ENCODE measurements around the gene MGLL. TPM values are rescaled to one million over a fixed set of nuclear protein-coding genes. Genes with fewer than 3 reads are reported as not detected.

MGLL gene
- total and polyA plus RNA-seq, 12 donors = 1.9 to 48.1 (median 33.3) TPM

GRCh38 chr3:127798716-127799115 is 23.6 kb downstream of the MGLL start:
- TF ChIP-seq, protein P1, sequence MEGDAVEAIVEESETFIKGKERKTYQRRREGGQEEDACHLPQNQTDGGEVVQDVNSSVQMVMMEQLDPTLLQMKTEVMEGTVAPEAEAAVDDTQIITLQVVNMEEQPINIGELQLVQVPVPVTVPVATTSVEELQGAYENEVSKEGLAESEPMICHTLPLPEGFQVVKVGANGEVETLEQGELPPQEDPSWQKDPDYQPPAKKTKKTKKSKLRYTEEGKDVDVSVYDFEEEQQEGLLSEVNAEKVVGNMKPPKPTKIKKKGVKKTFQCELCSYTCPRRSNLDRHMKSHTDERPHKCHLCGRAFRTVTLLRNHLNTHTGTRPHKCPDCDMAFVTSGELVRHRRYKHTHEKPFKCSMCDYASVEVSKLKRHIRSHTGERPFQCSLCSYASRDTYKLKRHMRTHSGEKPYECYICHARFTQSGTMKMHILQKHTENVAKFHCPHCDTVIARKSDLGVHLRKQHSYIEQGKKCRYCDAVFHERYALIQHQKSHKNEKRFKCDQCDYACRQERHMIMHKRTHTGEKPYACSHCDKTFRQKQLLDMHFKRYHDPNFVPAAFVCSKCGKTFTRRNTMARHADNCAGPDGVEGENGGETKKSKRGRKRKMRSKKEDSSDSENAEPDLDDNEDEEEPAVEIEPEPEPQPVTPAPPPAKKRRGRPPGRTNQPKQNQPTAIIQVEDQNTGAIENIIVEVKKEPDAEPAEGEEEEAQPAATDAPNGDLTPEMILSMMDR (IDR thresholded peaks at IDR 0.05) = no peak
- TF ChIP-seq POLR2A (IDR thresholded peaks at IDR 0.05) = no peak
- H3K27ac ChIP-seq = no peak overlapping the region
- no peaks in the 10 kb centered on the region for H3K36me3 ChIP-seq (replicated peaks in 1 of 2)

DNA sequence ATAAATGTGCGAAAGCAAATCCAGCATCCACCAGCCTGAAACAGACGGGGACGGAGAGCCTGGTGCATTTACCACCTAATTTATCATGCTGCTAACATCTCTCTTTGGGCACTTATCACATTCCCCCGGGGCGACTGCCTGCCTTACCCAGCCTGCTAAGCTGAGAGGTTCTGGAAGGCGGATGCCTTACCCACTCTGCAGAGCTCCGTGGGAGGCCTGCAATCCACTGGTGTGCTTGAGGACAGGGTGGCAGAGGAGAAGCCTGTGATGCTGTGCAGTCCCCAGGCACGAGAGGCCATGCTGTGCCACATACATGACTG is 25.5 kb downstream of the MGLL start:
- Histone ChIP-seq H3K9me3 (replicated peaks in 1 of 3) (no peaks in the 10 kb centered on the region), H3K4me3 (no peak overlapping the region), H3K27me3 (no peaks in the 10 kb centered on the region), H3K36me3 (replicated peaks in 1 of 2) (no peaks in the 10 kb centered on the region), H3K27ac (no peak overlapping the region), H3K4me1 (replicated peaks in 1 of 2) (no peaks in the 10 kb centered on the region)
- 73 to 89% (median 84%) methylated on average over 6 to 8 of the region's 8 CpGs for WGBS, 4 donors
- DNase-seq = no peak
- TF ChIP-seq, protein P1 (IDR thresholded peaks at IDR 0.05) = no peak
- no peak for TF ChIP-seq POLR2A (IDR thresholded peaks at IDR 0.05)
- intact Hi-C loops (cut with DNase I) = no loop called here

More at GRCh38 chr3:127798716-127799115, 23.6 kb downstream of the MGLL start:
- 80 to 94% (median 86%) methylated on average over 3 to 4 of the region's 4 CpGs for WGBS, 4 donors
- no peaks in the 10 kb centered on the region for H3K27me3 ChIP-seq
- intact Hi-C loops (cut with DNase I) = no loop called here
- no peak for DNase-seq
- H3K4me1 ChIP-seq (replicated peaks in 1 of 2) = no peaks in the 10 kb centered on the region
- H3K4me3 ChIP-seq = no peak overlapping the region
- no peaks in the 10 kb centered on the region for H3K9me3 ChIP-seq (replicated peaks in 1 of 3)

DNA sequence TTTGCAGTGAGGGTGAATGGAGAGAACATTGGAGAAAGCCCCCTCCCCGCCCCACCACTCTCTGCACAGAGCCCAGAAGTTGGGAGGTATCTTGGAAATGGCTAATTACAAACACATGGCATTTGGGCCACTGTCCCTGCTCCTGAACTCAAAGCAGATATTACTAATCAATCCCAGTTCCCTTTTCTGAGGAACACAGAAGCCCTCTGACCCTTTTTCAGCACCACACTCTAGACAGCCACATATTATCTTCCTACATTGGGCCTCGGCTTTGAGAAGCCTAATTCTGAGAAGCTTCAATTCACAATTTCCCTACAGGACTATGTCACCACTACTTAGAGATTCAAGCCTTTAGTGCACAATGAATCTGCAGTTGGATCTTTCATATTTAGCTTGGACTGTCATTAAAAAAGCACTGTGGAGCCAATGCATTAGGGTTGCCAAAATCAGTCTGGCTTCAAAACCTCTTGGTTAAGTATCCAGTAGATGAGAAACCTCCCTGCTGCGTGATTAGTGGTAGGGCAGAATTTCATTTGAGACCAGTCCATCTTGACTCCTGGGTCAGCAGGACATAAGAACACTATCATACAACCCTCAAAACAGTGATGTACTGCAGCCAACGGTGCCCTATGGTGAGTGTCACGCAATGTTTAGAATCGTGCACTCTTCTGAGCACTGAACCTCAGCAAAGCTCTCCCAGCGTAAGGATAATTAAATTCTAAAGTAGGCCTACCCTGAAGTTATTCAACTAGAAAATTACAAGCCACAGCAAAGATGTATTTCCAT is 26.1 kb downstream of the MGLL start:
- no peaks in the 10 kb centered on the region for H3K36me3 ChIP-seq (replicated peaks in 1 of 2)
- TF ChIP-seq POLR2A (IDR thresholded peaks at IDR 0.05) = no peak
- TF ChIP-seq, protein P1 (IDR thresholded peaks at IDR 0.05) = no peak
- WGBS, 4 donors = 81 to 92% (median 82%) methylated on average over 7 of the region's 7 CpGs
- H3K27ac ChIP-seq = no peak overlapping the region
- intact Hi-C loops (cut with DNase I) = no loop called here
- H3K9me3 ChIP-seq (replicated peaks in 1 of 3) = no peaks in the 10 kb centered on the region
- no peaks in the 10 kb centered on the region for H3K4me1 ChIP-seq (replicated peaks in 1 of 2)
- no peaks in the 10 kb centered on the region for H3K27me3 ChIP-seq
- no peak overlapping the region for H3K4me3 ChIP-seq
- no peak for DNase-seq

DNA sequence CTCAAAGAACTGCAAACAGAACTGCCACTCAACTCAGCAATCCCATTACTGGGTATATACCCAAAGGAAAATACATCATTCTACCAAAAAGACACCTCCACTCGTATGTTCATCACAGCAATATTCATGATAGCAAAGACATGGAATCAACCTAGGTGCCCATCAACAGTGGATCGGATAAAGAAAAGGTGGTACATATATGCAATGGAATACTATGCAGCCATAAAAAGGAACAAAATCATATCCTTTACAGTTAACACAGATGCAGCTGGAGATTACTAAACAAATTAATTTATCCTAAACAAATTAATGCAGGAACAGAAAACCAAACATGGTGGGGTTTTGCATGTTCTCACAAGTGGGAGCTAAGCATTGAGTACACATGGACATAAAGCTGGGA is 27.3 kb downstream of the MGLL start:
- WGBS, 4 donors = 85 to 99% (median 87%) methylated on average over 2 of the region's 2 CpGs
- intact Hi-C loops (cut with DNase I) = no loop called here

More for the DNA sequence above, 27.3 kb downstream of the MGLL start:
- no peaks in the 10 kb centered on the region for H3K9me3 ChIP-seq (replicated peaks in 1 of 3)
- TF ChIP-seq, protein P1 (IDR thresholded peaks at IDR 0.05) = no peak
- TF ChIP-seq POLR2A (IDR thresholded peaks at IDR 0.05) = no peak
- H3K27me3 ChIP-seq = no peaks in the 10 kb centered on the region
- no peaks in the 10 kb centered on the region for H3K36me3 ChIP-seq (replicated peaks in 1 of 2)
- H3K4me1 ChIP-seq (replicated peaks in 1 of 2) = no peaks in the 10 kb centered on the region
- no peak overlapping the region for H3K27ac ChIP-seq
- H3K4me3 ChIP-seq = no peak overlapping the region
- DNase-seq = no peak
